Renal cortical epithelial cell (primary cell): Measurements from ENCODE around the gene NBPF19. TPM values are rescaled to one million over a fixed set of nuclear protein-coding genes. Genes with fewer than 3 reads are reported as not detected.
"Not testable (repeated sequence)": the region's sequence is repeated elsewhere in the genome, so short reads cannot be mapped to it uniquely, and the experiment has no call there.

ENCODE experiments used
- DNase-seq: peaks from one replicate; pipeline ENCODE4 v3.0.0-alpha.2; 2011; ENCODE audit warnings: low read depth
- total RNA-seq: library from RNA; depleted of rRNA; stranded (reverse); fragments of >200 nt; gene quantifications from 2 replicates; pipeline ENCODE4 v1.2.3, GENCODE V29; 2014

The NBPF19 gene, protein sequence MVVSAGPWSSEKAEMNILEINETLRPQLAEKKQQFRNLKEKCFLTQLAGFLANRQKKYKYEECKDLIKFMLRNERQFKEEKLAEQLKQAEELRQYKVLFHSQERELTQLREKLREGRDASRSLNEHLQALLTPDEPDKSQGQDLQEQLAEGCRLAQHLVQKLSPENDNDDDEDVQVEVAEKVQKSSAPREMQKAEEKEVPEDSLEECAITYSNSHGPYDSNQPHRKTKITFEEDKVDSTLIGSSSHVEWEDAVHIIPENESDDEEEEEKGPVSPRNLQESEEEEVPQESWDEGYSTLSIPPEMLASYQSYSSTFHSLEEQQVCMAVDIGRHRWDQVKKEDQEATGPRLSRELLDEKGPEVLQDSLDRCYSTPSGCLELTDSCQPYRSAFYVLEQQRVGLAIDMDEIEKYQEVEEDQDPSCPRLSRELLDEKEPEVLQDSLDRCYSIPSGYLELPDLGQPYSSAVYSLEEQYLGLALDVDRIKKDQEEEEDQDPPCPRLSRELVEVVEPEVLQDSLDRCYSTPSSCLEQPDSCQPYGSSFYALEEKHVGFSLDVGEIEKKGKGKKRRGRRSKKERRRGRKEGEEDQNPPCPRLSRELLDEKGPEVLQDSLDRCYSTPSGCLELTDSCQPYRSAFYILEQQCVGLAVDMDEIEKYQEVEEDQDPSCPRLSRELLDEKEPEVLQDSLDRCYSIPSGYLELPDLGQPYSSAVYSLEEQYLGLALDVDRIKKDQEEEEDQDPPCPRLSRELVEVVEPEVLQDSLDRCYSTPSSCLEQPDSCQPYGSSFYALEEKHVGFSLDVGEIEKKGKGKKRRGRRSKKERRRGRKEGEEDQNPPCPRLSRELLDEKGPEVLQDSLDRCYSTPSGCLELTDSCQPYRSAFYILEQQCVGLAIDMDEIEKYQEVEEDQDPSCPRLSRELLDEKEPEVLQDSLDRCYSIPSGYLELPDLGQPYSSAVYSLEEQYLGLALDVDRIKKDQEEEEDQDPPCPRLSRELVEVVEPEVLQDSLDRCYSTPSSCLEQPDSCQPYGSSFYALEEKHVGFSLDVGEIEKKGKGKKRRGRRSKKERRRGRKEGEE (N-terminal part only)
- 10.6 and 19.5 TPM in 2 replicates for total RNA-seq

DNA sequence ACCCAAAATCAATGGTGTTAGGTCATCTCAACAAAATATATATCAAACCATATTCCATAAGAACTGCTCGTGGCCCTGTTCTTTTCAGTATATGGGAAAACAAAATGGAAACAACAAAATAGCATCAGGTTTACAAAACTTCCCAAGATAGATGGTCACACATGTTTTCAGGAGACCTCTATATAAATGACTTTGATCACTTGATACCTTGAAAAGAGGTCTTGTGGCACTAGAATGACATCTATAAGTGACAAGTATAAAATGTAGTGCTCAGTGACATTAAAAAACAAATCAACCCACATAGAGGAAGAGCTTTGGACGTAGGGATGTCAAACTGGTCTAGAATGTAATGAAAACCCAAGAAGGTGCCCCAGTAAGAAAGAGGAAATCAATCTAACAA is at the start of gene NBPF19:
TSS of gene NBPF19 (plus strand) at position 301 of the 400 bp plus-strand sequence. CDS start 888 bp downstream, outside the sequence.
- not testable (repeated sequence) for DNase-seq

DNA sequence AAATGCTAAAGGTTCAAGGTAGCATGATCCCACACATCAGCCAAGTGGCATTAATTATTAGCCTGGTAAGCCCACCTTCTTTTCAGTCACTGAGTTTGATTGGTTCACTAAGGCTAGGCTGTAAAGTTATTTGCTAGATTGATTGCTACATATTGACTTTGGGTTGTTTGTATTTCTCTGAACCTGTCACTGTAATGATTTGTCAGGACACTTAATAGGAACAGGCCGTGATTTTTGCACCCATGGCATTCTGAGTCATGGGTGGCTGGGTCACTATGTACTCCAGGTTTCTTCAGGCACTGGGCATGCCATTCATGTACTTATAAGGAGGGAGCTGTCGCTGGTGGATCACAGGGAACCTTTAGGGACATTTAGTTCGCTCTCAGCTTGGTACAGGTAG is 46.5 kb upstream of the NBPF19 start:
- DNase-seq, result peak; percentile 75

DNA sequence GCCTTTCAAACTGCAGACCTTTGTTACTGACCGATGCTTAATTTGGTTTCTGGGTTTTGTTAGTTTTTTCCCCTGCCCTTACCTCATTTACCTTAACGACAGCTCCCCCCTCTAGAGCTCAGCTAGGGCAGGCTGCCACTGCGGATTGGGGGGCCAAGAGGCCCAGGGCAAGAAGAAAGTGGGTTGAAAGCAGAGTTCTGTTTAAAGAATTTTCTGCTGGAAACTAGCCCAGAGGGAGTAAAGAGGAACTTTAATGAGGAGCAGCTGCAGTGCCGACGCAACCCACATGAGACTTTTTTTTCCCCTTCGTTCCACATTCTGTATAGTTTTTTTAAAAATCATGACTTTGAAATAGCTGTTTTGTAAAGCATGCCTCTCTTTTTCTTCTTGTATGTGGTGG is 29.4 kb upstream of the NBPF19 start:
- peak; percentile 3 for DNase-seq

DNA sequence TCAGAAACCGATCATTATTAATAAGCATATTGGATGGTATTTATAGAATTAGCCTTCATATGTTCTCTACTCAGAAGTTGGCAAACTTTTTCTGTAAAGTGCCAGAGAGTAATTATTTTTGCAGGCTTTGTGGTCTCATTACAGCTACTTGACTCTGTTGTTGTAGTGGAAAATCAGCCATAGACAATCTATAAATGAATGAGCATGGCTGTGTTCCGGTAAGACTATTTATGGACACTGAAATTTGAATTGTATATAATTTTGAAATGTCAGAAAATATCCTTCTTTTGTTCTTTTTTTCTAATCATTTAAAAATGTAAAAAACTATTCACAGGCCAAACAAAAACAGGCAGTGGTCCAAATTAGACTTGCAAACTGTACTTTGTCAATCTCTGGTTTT is 22.6 kb upstream of the NBPF19 start:
- not testable (repeated sequence) for DNase-seq

DNA sequence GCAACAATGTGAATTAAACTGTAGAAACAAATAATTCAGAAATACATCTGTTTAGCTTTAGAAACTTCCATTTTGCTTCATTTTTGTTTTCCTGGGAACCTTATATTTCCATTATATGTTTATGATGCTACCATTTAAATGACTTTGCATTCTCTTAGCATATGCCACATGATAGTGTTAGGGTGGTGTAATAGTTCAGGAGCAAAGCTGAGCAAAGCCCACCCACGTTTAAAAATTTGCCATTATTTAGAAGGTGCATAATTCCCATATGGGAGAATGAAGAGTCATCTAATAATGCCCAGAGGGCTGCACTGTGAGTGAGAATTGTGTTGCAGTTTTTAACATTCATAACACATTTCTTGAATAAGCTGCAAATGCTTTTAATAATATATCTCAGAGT is 22.2 kb upstream of the NBPF19 start:
- not testable (repeated sequence) for DNase-seq

DNA sequence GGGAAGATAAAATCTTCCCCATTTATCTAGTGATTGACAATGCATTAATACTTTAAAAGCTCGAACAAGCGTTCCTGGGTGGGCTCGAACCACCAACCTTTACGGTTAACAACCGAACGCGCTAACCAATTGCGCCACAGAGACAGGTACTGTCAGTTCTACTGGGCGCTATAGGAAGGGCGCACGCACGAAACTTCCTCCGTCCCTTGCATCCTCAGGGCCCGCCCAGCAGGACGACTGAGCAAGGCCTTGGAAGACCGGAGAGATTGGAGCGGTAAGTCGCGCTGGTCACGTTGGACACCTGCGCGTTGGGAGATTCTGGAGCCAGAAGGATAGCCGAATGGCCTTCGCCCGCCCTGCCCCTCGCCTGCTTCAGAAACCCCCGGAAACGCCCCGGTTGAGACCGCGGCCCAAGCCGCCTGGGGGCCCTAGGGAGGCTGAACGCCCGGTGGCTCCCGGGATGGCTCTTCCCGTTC is 83.5 kb downstream of the NBPF19 start:
- DNase-seq, result peak; percentile 44

DNA sequence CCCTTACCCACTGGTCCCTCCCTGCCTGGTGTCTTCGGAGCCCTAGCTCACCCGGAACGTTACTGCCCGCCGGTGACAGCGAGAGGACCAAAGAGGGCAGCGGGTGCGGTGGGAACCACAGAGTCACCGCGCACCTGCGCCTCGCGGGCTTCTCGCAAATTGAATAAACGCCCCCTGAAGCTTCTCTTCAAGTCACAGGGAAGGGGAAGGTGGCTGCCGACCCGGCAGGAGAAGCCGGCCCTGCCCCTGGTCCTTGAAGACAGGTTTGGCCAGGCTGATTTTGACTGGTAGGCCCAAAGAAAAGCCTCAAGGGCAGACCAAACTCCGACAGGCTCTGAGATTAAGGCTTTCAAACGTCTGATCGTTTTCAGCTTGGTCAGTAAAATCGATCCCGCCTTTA is 87.0 kb downstream of the NBPF19 start:
- not testable (repeated sequence) for DNase-seq

DNA sequence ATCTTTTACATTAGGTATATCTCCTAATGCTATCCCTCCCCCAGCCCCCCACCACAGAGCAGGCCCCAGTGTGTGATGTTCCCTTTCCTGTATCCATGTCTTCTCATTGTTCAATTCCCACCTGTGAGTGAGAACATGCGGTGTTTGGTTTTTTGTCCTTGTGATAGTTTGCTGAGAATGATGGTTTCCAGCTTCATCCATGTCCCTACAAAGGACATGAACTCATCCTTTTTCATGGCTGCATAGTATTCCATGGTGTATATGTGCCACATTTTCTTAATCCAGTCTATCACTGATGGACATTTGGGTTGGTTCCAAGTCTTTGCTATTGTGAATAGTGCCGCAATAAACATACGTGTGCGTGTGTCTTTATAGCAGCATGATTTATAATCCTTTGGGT is 90.6 kb downstream of the NBPF19 start:
- DNase-seq, result not testable (repeated sequence)

DNA sequence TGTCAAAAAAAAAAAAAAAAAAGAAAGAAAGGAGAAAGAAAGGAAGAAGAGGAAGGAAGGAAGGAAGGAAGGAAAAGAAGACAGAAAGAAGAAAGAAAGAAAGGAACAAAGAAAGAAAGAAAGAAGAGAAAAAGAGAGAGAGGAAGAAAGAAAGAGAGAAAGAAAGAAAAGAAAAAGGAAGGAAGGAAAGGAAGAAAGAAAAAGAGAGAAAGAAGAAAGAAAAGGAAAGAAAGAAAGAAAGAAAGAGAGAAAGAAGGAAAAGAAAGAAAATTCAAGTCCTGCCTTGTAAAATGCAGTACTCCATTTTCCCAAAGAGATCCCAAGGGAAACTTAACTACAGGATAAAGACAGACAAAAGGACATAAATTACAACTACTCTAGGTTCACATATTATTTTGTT is 97.9 kb downstream of the NBPF19 start:
- not testable (repeated sequence) for DNase-seq

DNA sequence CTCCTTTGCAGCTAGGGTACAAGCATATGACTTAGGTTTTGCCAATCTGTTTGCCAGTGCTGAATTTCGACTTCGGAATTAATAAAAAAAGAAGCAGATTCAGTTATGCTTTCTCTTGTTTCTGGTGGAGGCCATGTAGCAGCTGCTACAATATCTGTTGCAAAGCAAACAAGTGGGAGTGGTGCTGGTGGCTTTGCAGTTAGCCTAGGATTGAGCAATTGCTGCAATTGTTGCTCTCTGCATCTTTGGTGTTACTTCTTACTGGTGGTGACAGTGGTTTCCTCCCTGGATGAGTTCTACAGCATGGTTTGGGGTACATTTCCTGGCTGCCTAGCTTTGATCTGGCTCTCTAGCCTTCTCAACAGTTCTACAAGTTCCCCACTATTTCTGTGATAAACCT is 110.7 kb downstream of the NBPF19 start:
- not testable (repeated sequence) for DNase-seq

Other genes with a start within 250 kb of the NBPF19 start
- gene PPIAL4C, start 108.8 kb downstream of the NBPF19 start, total RNA-seq, result not detected in 2 replicates